Stimulated activated effector memory CD8-positive, alpha-beta T cell treated with anti-CD3 and anti-CD28 coated beads, Interleukin-12 subunit alpha, Interleukin-12 subunit beta, amount 100 ng/mL, for 72 hours (primary cell): ENCODE measurements around the gene P2RX6.

Experiments
- ATAC-seq: fragments of 150-1000 bp; cut with Tn5 transposase; 2 replicates; pipeline ENCODE4 v1.10.0; 2021
- DNase-seq, 2 donors: peaks; one replicate each; pipeline ENCODE4 v3.0.0; 2021 to 2022; ENCODE audit warnings: low spot score in 2 of 2
- H3K27ac Mint-ChIP-seq: one replicate; pipeline ENCODE4 v1.8.0; 2022; ENCODE audit warnings: mild to moderate bottlenecking, mixed read lengths
- H3K36me3 Mint-ChIP-seq: one replicate; pipeline ENCODE4 v1.8.0; 2022; ENCODE audit warnings: mild to moderate bottlenecking, mixed read lengths
- H3K4me1 Mint-ChIP-seq: one replicate; pipeline ENCODE4 v1.8.0; 2022; ENCODE audit warnings: mixed read lengths
- H3K4me3 Mint-ChIP-seq: one replicate; pipeline ENCODE4 v1.8.0; 2022; ENCODE audit warnings: mild to moderate bottlenecking, mixed read lengths
- H3K9me3 Mint-ChIP-seq: one replicate; pipeline ENCODE4 v1.8.0; 2022; ENCODE audit warnings: mixed read lengths

P2RX6 gene

DNA sequence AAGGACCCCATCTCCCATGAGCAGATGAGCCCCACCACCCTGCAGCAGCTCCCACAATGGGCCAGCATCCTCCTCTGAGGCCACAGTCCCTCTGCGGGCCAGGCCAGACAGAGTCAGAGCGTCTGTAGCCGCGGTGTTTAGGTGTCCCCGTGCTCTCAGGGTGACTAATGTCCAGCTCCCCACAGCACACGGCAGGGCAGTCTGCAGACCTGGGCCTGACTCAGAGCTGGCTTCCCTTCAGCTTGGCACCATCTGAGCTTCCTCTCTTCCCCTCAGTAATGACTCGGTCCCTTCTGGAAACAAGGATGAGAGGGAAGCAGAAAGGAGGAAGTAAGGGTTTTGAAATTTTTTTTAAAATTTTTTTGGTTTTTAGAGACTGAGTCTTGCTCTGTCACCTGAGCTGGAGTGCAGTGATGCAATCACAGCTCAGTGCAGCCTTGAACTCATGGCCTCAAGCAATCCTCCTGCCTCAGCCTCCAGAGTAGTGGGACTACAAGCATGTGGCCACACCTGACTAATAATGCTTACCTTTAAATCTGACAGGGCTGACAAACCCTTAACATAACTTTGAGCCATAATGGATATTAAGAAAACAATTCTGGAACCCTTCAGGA is 59.2 kb downstream of the P2RX6 start:
- no peak overlapping the region for H3K4me3 Mint-ChIP-seq
- H3K27ac Mint-ChIP-seq, result no peak overlapping the region
- ATAC-seq, result no peak
- no peaks in the 10 kb centered on the region for H3K36me3 Mint-ChIP-seq
- no peaks in the 10 kb centered on the region for H3K9me3 Mint-ChIP-seq
- no peaks in the 10 kb centered on the region for H3K4me1 Mint-ChIP-seq
- DNase-seq, result no peak

DNA sequence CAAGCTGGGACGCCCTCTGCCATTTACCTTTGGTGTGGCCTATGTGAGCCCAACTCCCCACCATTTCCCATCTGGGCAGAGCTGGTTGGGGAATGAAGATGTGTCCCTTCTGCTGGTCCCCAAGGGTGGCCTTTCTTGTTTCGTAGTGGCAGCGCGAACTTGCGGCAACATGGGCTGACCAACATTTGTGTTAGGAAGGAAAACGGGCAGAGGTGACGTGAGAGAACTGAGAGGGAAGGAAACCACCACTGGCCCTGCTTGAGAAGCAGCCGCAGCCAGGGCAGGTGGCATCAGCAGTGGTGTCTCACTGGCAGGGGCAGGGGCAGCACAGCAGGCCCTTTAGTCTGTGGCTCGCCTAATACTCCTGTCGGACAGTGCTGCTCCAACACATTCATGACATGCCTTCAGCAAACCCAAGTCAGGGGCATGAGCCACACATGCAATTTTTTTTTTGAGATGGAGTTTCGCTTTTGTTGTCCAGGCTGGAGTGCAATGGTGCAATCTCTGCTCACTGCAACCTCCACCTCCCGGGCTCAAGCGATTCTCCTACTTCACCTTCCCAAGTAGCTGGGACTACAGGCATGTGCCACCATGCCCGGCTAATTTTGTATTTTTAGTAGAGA is 60.7 kb downstream of the P2RX6 start:
- no peaks in the 10 kb centered on the region for H3K36me3 Mint-ChIP-seq
- no peak overlapping the region for H3K4me3 Mint-ChIP-seq
- DNase-seq, result no peak
- H3K27ac Mint-ChIP-seq, result no peak overlapping the region
- no peaks in the 10 kb centered on the region for H3K4me1 Mint-ChIP-seq
- no peaks in the 10 kb centered on the region for H3K9me3 Mint-ChIP-seq
- no peak for ATAC-seq

DNA sequence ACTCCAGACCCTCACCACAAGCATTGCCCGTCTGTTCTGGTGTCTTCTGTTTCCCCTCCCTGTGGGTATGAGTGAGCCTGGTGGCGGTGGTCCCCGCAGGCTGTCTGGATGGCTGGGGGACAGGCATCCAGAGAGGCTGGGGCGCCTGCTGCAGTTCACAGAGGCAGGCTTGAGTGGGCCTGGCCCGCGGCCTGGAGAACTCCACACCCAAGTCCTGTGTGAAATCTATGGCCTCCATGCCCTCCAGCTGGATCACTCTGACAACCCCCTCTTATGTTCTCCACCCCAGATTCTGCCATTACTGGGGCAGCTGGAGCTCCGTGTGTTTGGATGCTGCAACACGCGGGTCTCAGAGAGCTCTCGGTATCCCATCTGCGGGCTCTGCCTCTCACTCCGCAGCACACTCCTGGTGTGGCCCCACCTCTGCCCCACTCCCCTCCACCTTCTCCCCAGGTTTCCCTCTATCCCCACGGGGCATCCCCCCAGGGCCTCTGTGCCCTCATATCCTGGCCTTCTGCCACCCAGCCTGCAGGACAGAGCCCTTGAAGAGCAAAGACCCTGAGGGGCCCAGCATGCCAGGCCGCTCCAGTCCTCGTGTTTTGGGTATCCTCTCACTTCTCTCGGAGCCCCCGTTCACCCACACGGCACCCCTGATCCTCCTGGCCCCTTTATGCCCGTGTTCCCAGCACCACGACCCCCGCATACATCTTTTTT is 62.1 kb downstream of the P2RX6 start:
- H3K27ac Mint-ChIP-seq, result no peak overlapping the region
- H3K9me3 Mint-ChIP-seq, result no peaks in the 10 kb centered on the region

More for the DNA sequence above, 62.1 kb downstream of the P2RX6 start:
- DNase-seq, result no peak
- no peak for ATAC-seq
- Mint-ChIP-seq H3K4me1 (no peaks in the 10 kb centered on the region), H3K36me3 (no peaks in the 10 kb centered on the region), H3K4me3 (no peak overlapping the region)
